NT2/D1 (cell line): ENCODE results near the gene FRAS1.

Source experiments
- SUZ12 ChIP-seq: IDR thresholded peaks from 2 replicates; pipeline ENCODE4 v1.6.1; 2011; ENCODE audit not compliant: insufficient read length, insufficient read depth; ENCODE audit errors: extremely low read depth
- YY1 ChIP-seq: IDR thresholded peaks from 2 replicates; pipeline ENCODE4 v1.6.1; 2011; ENCODE audit not compliant: insufficient read length, insufficient read depth
- ZNF274 ChIP-seq: IDR thresholded peaks from 2 replicates; pipeline ENCODE4 v1.6.1; 2011; ENCODE audit warnings: mild to moderate bottlenecking, low read depth, low read length

- TF ChIP-seq SUZ12 (no peak), YY1 (no peak), ZNF274 (no peak)
Observed at GRCh38 chr4:78562687-78563086, 505.6 kb downstream of the FRAS1 start.
